ENCODE measurements around the gene SDK1. TPM values are rescaled to one million over a fixed set of nuclear protein-coding genes. Genes with fewer than 3 reads are reported as not detected.

Gene SDK1
- total and polyA plus RNA-seq, 2 donors (not counting 3 experiments of a cell fraction or from before 2014, with no cell fraction given): 1.6 to 3.9 TPM

DNA sequence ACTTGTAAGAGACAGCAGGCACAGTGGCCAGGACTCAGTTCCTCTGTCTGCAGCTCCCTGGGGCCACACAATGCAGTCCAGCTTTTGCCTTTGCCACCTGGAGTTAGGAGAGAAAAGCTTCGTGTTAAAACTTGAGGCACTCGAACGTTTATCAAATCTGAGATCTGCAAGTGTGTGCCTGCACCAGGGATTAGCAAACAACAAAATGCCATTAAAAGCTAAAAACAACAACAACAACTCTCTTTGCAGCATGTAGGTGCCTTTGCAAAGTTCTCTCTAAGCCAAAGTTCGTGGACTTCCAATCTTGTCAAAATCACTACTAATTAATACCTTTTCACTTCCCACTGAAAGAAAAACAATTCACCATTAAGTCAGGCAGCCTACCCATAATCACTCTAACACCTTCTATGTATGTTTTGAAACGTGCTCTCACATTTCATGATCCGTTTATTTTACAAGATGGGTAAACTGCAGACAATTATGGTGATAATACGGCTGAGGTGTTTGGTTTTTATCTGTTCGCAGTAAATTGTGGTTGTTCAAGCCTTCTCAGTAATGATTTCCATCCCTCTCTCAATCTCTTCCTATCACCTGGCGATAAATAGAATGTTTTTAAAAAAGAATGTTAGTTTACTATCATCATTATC is 36.2 kb upstream of the SDK1 start:
- FAIRE-seq (no peak), DNase-seq (ENCODE audit: low read depth, low spot score) (no peak)
- TF ChIP-seq POLR2AphosphoS5 (IDR thresholded peaks at IDR 0.05; ENCODE audit: insufficient read depth, low read depth, low read length) (no peak), MAX (IDR thresholded peaks at IDR 0.05; ENCODE audit: insufficient read depth, insufficient read length) (no peak), GATA2 (IDR thresholded peaks at IDR 0.05; ENCODE audit: insufficient read depth, insufficient read length, low read depth, low read length) (no peak), EZH2 (IDR thresholded peaks at IDR 0.05; ENCODE audit: borderline replicate concordance, low read depth, low read length, severe bottlenecking) (no peak)
- TF ChIP-seq, protein P1, sequence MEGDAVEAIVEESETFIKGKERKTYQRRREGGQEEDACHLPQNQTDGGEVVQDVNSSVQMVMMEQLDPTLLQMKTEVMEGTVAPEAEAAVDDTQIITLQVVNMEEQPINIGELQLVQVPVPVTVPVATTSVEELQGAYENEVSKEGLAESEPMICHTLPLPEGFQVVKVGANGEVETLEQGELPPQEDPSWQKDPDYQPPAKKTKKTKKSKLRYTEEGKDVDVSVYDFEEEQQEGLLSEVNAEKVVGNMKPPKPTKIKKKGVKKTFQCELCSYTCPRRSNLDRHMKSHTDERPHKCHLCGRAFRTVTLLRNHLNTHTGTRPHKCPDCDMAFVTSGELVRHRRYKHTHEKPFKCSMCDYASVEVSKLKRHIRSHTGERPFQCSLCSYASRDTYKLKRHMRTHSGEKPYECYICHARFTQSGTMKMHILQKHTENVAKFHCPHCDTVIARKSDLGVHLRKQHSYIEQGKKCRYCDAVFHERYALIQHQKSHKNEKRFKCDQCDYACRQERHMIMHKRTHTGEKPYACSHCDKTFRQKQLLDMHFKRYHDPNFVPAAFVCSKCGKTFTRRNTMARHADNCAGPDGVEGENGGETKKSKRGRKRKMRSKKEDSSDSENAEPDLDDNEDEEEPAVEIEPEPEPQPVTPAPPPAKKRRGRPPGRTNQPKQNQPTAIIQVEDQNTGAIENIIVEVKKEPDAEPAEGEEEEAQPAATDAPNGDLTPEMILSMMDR (IDR thresholded peaks at IDR 0.05; ENCODE audit: extremely low read depth in 1 of 2, insufficient read depth in 1 of 2, low read depth in 1 of 2, low read length in 2 of 2): no peak
- POLR2A ChIA-PET: no interaction called here
- no peak overlapping the region for H3K9ac ChIP-seq (replicated peaks; ENCODE audit: extremely low read depth, insufficient read depth, low read length)
- dilution Hi-C loops (cut with MboI; ENCODE audit: extremely low pct_ligation_motif_present, low sequenced_read_pairs): no loop called here
- no peak overlapping the region for H2AFZ ChIP-seq (ENCODE audit: low read depth, low read length)
- no peaks in the 10 kb centered on the region for H3K4me1 ChIP-seq (ENCODE audit: control insufficient read depth, extremely low read depth, insufficient read depth, low read length)
- no peak overlapping the region for H3K4me3 ChIP-seq (replicated peaks in 1 of 3; ENCODE audit: insufficient read depth in 1 of 3, low read depth in 1 of 3, low read length in 3 of 3)
- H4K20me1 ChIP-seq (replicated peaks; ENCODE audit: control insufficient read depth, extremely low read depth, insufficient read depth, low read length): no peaks in the 10 kb centered on the region
- no peaks in the 10 kb centered on the region for H3K9me1 ChIP-seq (replicated peaks; ENCODE audit: control insufficient read depth, extremely low read depth, insufficient read depth, low read length)
- CTCF ChIA-PET: no interaction called here
- no peaks in the 10 kb centered on the region for H3K36me3 ChIP-seq (ENCODE audit: control insufficient read depth in 2 of 2, extremely low read depth in 1 of 2, insufficient read depth in 2 of 2, low read length in 2 of 2)
- no peaks in the 10 kb centered on the region for H3K9me3 ChIP-seq (replicated peaks; ENCODE audit: control insufficient read depth, insufficient read depth, low read length)
- no peak overlapping the region for H3K27ac ChIP-seq (ENCODE audit: insufficient read depth, low read depth, low read length)
- no peak overlapping the region for H3K4me2 ChIP-seq (ENCODE audit: insufficient read depth, low read length)
- peaks cover 0 to 1% of the 10 kb centered on the region in 2 experiments for H3K27me3 ChIP-seq (ENCODE audit: control insufficient read depth in 2 of 2, insufficient read depth in 2 of 2, low read length in 2 of 2)
- intact Hi-C loops (cut with micrococcal nuclease): no loop called here
- no TSS peak for BruUV-seq (replicated peaks)
- H3K79me2 ChIP-seq (ENCODE audit: control insufficient read depth, insufficient read depth, low read length): no peaks in the 10 kb centered on the region

All from endothelial cell of umbilical vein (primary cell).